GM18507 (cell line): ENCODE data around the gene DGCR8.

ENCODE experiments used
- DNase-seq: peaks from one replicate; pipeline ENCODE4 v3.0.0; 2011; ENCODE audit warnings: low read depth; ENCODE audit not compliant: insufficient read length; ENCODE audit errors: extremely low spot score
- FAIRE-seq: peaks from 2 replicates; lab custom pipeline; 2011; peaks lifted over from hg19 to GRCh38; lab: Jason Lieb, UNC

Gene DGCR8

GRCh38 chr22:20079745-20080444 lies at the start of gene DGCR8:
Gene DGCR8 (plus strand): TSS chr22:20080241. CDS start chr22:20085964, 5,723 bp downstream.
- DNase-seq, result peak; percentile 92
- peak; percentile 75 for FAIRE-seq

GRCh38 chr22:20031732-20032406 lies 48.2 kb upstream of the DGCR8 start:
- DNase-seq (no peak), FAIRE-seq (no peak)

- FAIRE-seq, result no peak
- no peak for DNase-seq
Measured at GRCh38 chr22:20032407-20032991, 47.5 kb upstream of the DGCR8 start.

- DNase-seq (no peak), FAIRE-seq (no peak)
Measured at GRCh38 chr22:20033045-20033706, 46.9 kb upstream of the DGCR8 start.

- DNase-seq (no peak), FAIRE-seq (no peak)
Measured at GRCh38 chr22:20034143-20034542, 45.9 kb upstream of the DGCR8 start.

- FAIRE-seq, result no peak
- DNase-seq, result no peak
Measured at GRCh38 chr22:20035375-20036083, 44.5 kb upstream of the DGCR8 start.

- DNase-seq (no peak), FAIRE-seq (peak; percentile 52)
Measured at GRCh38 chr22:20036084-20036482, 44.0 kb upstream of the DGCR8 start.

- no peak for FAIRE-seq
- no peak for DNase-seq
Measured at GRCh38 chr22:20036535-20037392, 43.3 kb upstream of the DGCR8 start.

GRCh38 chr22:20037419-20037818 lies 42.6 kb upstream of the DGCR8 start:
- FAIRE-seq (no peak), DNase-seq (no peak)

GRCh38 chr22:20038574-20038973 lies 41.5 kb upstream of the DGCR8 start:
- FAIRE-seq, result no peak

GRCh38 chr22:20039683-20040325 lies 40.2 kb upstream of the DGCR8 start:
- no peak for FAIRE-seq

More at GRCh38 chr22:20038574-20038973, 41.5 kb upstream of the DGCR8 start:
- DNase-seq, result no peak

GRCh38 chr22:20040327-20041200 lies 39.5 kb upstream of the DGCR8 start:
- FAIRE-seq (no peak), DNase-seq (no peak)

More at GRCh38 chr22:20039683-20040325, 40.2 kb upstream of the DGCR8 start:
- no peak for DNase-seq

- FAIRE-seq, result no peak
- no peak for DNase-seq
Measured at GRCh38 chr22:20043057-20043996, 36.7 kb upstream of the DGCR8 start.

- DNase-seq (no peak), FAIRE-seq (no peak)
Measured at GRCh38 chr22:20043997-20044342, 36.1 kb upstream of the DGCR8 start.

- DNase-seq (no peak), FAIRE-seq (no peak)
Measured at GRCh38 chr22:20044495-20045151, 35.4 kb upstream of the DGCR8 start.

GRCh38 chr22:20046730-20047129 lies 33.3 kb upstream of the DGCR8 start:
- DNase-seq, result no peak
- no peak for FAIRE-seq
